IPS DF 4.7 (cell line): Measurements from ENCODE around the gene RLN3.

ENCODE experiments used
- DNase-seq: peaks from one replicate; pipeline ENCODE4 v3.0.0-alpha.2; 2013; ENCODE audit warnings: low spot score; ENCODE audit errors: extremely low read depth

Gene RLN3

GRCh38 chr19:14027856-14028450 lies at the start of gene RLN3:
Gene RLN3 (plus strand): TSS chr19:14028148. CDS start chr19:14028205, 57 bp downstream.
- DNase-seq: no peak

- peak; percentile 81 for DNase-seq
These were observed 49.4 kb upstream of the RLN3 start for GRCh38 chr19:13978351-13979243.

- DNase-seq: no peak
These were observed 48.7 kb upstream of the RLN3 start for GRCh38 chr19:13979244-13979615.

GRCh38 chr19:13979686-13980085 lies 48.3 kb upstream of the RLN3 start:
- DNase-seq: no peak

GRCh38 chr19:13980340-13980739 lies 47.6 kb upstream of the RLN3 start:
- DNase-seq: no peak

- no peak for DNase-seq
These were observed 46.9 kb upstream of the RLN3 start for GRCh38 chr19:13981021-13981420.

GRCh38 chr19:13981467-13981866 lies 46.5 kb upstream of the RLN3 start:
- DNase-seq: no peak

GRCh38 chr19:13981988-13982501 lies 45.9 kb upstream of the RLN3 start:
- DNase-seq: no peak

GRCh38 chr19:13982773-13983172 lies 45.2 kb upstream of the RLN3 start:
- no peak for DNase-seq

GRCh38 chr19:13983213-13983889 lies 44.6 kb upstream of the RLN3 start:
- no peak for DNase-seq

- no peak for DNase-seq
These were observed 43.8 kb upstream of the RLN3 start for GRCh38 chr19:13984186-13984585.

- no peak for DNase-seq
These were observed 42.8 kb upstream of the RLN3 start for GRCh38 chr19:13984875-13985741.

GRCh38 chr19:13985771-13986347 lies 42.1 kb upstream of the RLN3 start:
- DNase-seq: no peak

- DNase-seq: no peak
These were observed 41.5 kb upstream of the RLN3 start for GRCh38 chr19:13986348-13986904.

GRCh38 chr19:13987101-13987890 lies 40.7 kb upstream of the RLN3 start:
- DNase-seq: no peak

- no peak for DNase-seq
These were observed 38.5 kb upstream of the RLN3 start for GRCh38 chr19:13989487-13989886.

GRCh38 chr19:13990085-13990484 lies 37.9 kb upstream of the RLN3 start:
- DNase-seq: no peak

GRCh38 chr19:13992025-13992424 lies 35.9 kb upstream of the RLN3 start:
- no peak for DNase-seq

GRCh38 chr19:13993590-13994300 lies 34.2 kb upstream of the RLN3 start:
- no peak for DNase-seq
